Stimulated activated naive CD4-positive, alpha-beta T cell (primary cell): ENCODE data around the gene FBXO17.

Source experiments
- DNase-seq, 6 experiments: peaks; one replicate each; lab custom pipeline; 2025; lab: John Stamatoyannopoulos, UW

Gene FBXO17

DNA sequence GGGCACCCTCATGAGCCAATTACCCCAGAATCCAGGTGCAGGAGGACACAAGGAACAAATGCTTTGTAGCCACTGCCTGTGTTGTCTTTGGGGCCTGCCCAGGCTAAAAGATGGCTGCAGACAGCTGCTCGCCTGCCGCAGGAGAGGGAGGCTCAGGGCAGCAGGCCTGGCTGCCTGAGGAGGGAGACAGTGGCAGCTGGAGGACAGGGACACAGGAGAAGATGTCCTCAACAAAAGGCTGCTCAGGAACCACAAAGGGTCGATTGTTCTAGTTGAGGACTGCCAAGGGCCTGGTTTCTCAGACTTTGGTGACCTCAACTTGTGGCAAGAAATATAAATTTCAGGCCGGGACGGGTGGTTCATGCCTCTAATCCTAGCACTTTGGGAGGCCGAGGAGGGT lies 83.8 kb downstream of the FBXO17 start:
- DNase-seq, result no peak
